GM18867 (cell line): ENCODE data around the gene ETV3.
"Not testable (repeated sequence)": the region's sequence is repeated elsewhere in the genome, so short reads cannot be mapped to it uniquely, and the experiment has no call there.

ENCODE experiments used
- ATAC-seq: cut with Tn5 transposase; IDR thresholded peaks from one replicate; pipeline ENCODE4 v1.9.1; 2021; ENCODE audit warnings: mild to moderate bottlenecking, moderate library complexity; ENCODE audit not compliant: unreplicated experiment

ETV3 gene

GRCh38 chr1:157113631-157114030 is 24.6 kb downstream of the ETV3 start:
- ATAC-seq: no peak

GRCh38 chr1:157113106-157113505 is 25.1 kb downstream of the ETV3 start:
- ATAC-seq: no peak

GRCh38 chr1:157112186-157112867 is 25.9 kb downstream of the ETV3 start:
- no peak for ATAC-seq

GRCh38 chr1:157111396-157112165 is 26.6 kb downstream of the ETV3 start:
- no peak for ATAC-seq

GRCh38 chr1:157110686-157111085 is 27.5 kb downstream of the ETV3 start:
- no peak for ATAC-seq

- no peak for ATAC-seq
Measured at GRCh38 chr1:157110003-157110402, 28.2 kb downstream of the ETV3 start.

GRCh38 chr1:157108448-157108847 is 29.7 kb downstream of the ETV3 start:
- ATAC-seq: no peak

GRCh38 chr1:157107702-157108101 is 30.5 kb downstream of the ETV3 start:
- ATAC-seq: no peak

GRCh38 chr1:157106813-157107189 is 31.4 kb downstream of the ETV3 start:
- peak; percentile 10 for ATAC-seq

GRCh38 chr1:157105988-157106812 is 32.0 kb downstream of the ETV3 start:
- ATAC-seq: peak; percentile 81

GRCh38 chr1:157105298-157105987 is 32.8 kb downstream of the ETV3 start:
- no peak for ATAC-seq

- no peak for ATAC-seq
Measured at GRCh38 chr1:157104598-157105293, 33.4 kb downstream of the ETV3 start.

GRCh38 chr1:157103268-157103667 is 34.9 kb downstream of the ETV3 start:
- no peak for ATAC-seq

- no peak for ATAC-seq
Measured at GRCh38 chr1:157101149-157101548, 37.0 kb downstream of the ETV3 start.

GRCh38 chr1:157099633-157100009 is 38.6 kb downstream of the ETV3 start, which contains the start of gene ETV3L:
Gene ETV3L (minus strand): TSS chr1:157099808. CDS start chr1:157099523, 285 bp downstream.
- no peak for ATAC-seq

GRCh38 chr1:157098987-157099632 is 39.1 kb downstream of the ETV3 start:
- ATAC-seq: not testable (repeated sequence)

- ATAC-seq: no peak
Measured at GRCh38 chr1:157098519-157098918, 39.7 kb downstream of the ETV3 start.

- ATAC-seq: no peak
Measured at GRCh38 chr1:157097692-157098091, 40.5 kb downstream of the ETV3 start.

GRCh38 chr1:157096881-157097280 is 41.3 kb downstream of the ETV3 start:
- ATAC-seq: no peak

- no peak for ATAC-seq
Measured at GRCh38 chr1:157095551-157095950, 42.6 kb downstream of the ETV3 start.
